ENCODE measurements around the gene IQSEC1. TPM values are rescaled to one million over a fixed set of nuclear protein-coding genes. Genes with fewer than 3 reads are reported as not detected.

IQSEC1 gene
- total RNA-seq = 11.8 and 18.2 TPM in 2 replicates
- 4.3 and 5.9 TPM in 2 replicates for polyA plus RNA-seq
- 9.8 and 12.6 TPM in 2 replicates for polyA plus RNA-seq (2012)
- polyA minus RNA-seq (ENCODE audit: low replicate concordance) = 13.0 and 14.1 TPM in 2 replicates

DNA sequence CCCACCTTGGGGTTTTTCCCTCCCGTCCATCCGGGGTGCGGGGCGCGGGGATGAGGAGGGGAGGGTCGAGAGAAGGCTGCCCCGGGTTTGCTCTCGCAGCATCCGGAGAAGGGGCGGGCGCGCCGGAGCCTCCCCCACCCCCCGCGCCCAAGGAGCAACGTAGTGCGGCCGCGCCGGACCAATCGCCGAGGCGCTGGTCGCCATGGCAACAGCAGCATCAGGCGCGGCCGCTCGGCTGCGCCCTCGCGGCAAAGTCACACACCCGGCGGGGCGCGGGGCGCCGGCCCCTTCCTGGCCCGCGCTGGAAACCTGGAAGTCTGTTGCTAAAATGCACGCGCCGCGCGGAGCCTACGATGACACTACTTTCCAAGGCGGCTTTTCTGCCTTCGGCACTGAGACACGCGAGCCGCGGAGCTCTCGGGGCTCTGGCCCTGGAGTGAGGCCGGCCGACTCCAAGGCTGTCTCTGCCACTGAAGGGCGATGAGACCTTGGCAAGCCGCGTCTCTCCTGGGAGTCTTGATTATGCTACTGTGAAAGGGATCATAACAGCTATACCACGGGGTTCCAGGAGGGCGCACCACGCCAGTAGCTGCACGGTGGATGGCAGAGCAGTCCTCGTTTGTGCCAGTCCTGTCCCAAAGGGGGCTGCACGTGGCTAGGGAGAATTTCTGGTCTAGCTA is at the start of gene IQSEC1:
Gene IQSEC1, minus strand, starts transcription at position 104 of the 680 bp plus-strand sequence. CDS start 415 bp downstream, outside the sequence.
- Histone ChIP-seq H2AFZ (ENCODE audit: low read length) (no peak within 1 kb of the TSS), H3K4me2 (ENCODE audit: extremely low read depth, insufficient read depth, low read length) (no peak within 1 kb of the TSS), H3K79me2 (ENCODE audit: control insufficient read depth, insufficient read depth, low read length) (no peaks in the 10 kb centered on the region), H3K9ac (ENCODE audit: insufficient read depth, low read length) (no peak within 1 kb of the TSS), H3K36me3 (ENCODE audit: control insufficient read depth, insufficient read depth, low read length) (no peaks in the 10 kb centered on the region), H3K9me3 (ENCODE audit: control insufficient read depth, insufficient read depth, low read depth, low read length) (no peaks in the 10 kb centered on the region), H3K27me3 (ENCODE audit: control insufficient read depth, insufficient read depth, low read length) (peaks cover 22% of the 10 kb centered on the region), H3K4me1 (ENCODE audit: control insufficient read depth, extremely low read depth, insufficient read depth, low read length) (no peaks in the 10 kb centered on the region), H3K27ac (ENCODE audit: insufficient read depth, low read length) (no peak within 1 kb of the TSS), H3K4me3 (replicated peaks in 1 of 4; ENCODE audit: control extremely low read depth in 1 of 4, insufficient read depth in 1 of 4, low read depth in 3 of 4, low read length in 4 of 4) (no peak within 1 kb of the TSS), H4K20me1 (ENCODE audit: control insufficient read depth, extremely low read depth, insufficient read depth, low read length) (no peaks in the 10 kb centered on the region)
- TF ChIP-seq, protein P1, sequence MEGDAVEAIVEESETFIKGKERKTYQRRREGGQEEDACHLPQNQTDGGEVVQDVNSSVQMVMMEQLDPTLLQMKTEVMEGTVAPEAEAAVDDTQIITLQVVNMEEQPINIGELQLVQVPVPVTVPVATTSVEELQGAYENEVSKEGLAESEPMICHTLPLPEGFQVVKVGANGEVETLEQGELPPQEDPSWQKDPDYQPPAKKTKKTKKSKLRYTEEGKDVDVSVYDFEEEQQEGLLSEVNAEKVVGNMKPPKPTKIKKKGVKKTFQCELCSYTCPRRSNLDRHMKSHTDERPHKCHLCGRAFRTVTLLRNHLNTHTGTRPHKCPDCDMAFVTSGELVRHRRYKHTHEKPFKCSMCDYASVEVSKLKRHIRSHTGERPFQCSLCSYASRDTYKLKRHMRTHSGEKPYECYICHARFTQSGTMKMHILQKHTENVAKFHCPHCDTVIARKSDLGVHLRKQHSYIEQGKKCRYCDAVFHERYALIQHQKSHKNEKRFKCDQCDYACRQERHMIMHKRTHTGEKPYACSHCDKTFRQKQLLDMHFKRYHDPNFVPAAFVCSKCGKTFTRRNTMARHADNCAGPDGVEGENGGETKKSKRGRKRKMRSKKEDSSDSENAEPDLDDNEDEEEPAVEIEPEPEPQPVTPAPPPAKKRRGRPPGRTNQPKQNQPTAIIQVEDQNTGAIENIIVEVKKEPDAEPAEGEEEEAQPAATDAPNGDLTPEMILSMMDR (conservative IDR thresholded peaks at IDR 0.05 in 1 of 2, IDR thresholded peaks at IDR 0.05 in 1 of 2; ENCODE audit: low read depth in 1 of 2, low read length in 2 of 2) = no peak
- TF ChIP-seq EZH2 (IDR thresholded peaks at IDR 0.05; ENCODE audit: low read length, missing control alignments) = peak; percentile 57
- DNase-seq (ENCODE audit: low read depth in 2 of 2) = peak; percentile 9 to 25

DNA sequence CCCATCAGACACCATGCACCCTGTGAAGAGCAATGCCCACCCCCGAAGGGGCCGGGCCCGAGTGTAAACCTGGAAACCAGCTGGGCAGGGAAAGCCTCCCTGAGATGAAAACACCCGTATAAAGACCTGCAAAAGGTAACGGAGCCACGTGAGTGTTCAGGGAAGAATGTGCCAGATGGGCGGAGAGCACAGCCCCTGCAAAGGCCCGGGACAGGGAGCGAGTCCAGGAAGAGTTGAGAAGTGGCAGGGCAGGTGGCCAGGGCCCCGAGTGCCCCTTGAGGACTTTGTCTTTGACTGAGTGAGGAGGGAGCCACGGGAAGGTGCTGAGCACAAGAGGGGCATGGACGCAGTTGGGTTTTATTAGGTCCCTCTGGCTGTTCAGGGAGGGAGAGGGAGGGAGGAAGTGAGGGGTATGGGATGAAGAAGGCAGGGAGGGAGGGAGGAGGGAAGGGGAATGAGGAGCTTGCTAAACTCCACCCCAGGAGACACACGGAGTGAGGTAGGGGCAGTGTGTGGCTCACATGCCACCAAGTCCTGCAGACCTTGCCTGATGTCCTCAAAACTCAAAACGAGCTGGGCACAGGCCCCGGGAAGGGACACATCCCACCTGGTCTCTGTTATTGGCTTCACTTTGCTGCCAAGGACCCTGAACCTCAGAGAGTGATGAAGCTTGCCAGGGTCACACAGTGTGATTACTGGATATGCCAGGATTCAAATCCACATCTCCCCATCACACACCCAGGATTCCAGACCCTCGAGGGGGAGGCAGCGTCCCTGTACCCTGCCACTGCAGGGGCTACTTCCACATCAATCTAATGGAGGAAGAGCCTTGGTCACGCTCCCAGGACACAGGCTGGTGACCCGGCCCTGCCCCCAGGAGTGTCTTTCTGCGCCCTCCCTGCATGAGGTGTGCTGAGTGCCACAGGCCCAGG is 49.1 kb upstream of the IQSEC1 start:
- Histone ChIP-seq H3K4me2 (ENCODE audit: extremely low read depth, insufficient read depth, low read length) (no peak overlapping the region), H4K20me1 (ENCODE audit: control insufficient read depth, extremely low read depth, insufficient read depth, low read length) (no peaks in the 10 kb centered on the region), H3K4me1 (ENCODE audit: control insufficient read depth, extremely low read depth, insufficient read depth, low read length) (no peaks in the 10 kb centered on the region), H3K9ac (ENCODE audit: insufficient read depth, low read length) (no peak overlapping the region), H3K79me2 (ENCODE audit: control insufficient read depth, insufficient read depth, low read length) (no peaks in the 10 kb centered on the region), H3K4me3 (replicated peaks in 1 of 4; ENCODE audit: control extremely low read depth in 1 of 4, insufficient read depth in 1 of 4, low read depth in 3 of 4, low read length in 4 of 4) (no peak overlapping the region), H3K36me3 (ENCODE audit: control insufficient read depth, insufficient read depth, low read length) (no peaks in the 10 kb centered on the region), H2AFZ (ENCODE audit: low read length) (no peak overlapping the region), H3K27me3 (ENCODE audit: control insufficient read depth, insufficient read depth, low read length) (no peaks in the 10 kb centered on the region), H3K27ac (ENCODE audit: insufficient read depth, low read length) (no peak overlapping the region), H3K9me3 (ENCODE audit: control insufficient read depth, insufficient read depth, low read depth, low read length) (no peaks in the 10 kb centered on the region)
- no peak for TF ChIP-seq EZH2 (IDR thresholded peaks at IDR 0.05; ENCODE audit: low read length, missing control alignments)
- TF ChIP-seq, protein P1 (conservative IDR thresholded peaks at IDR 0.05 in 1 of 2, IDR thresholded peaks at IDR 0.05 in 1 of 2; ENCODE audit: low read depth in 1 of 2, low read length in 2 of 2) = no peak
- no peak for DNase-seq (ENCODE audit: low read depth in 2 of 2)

DNA sequence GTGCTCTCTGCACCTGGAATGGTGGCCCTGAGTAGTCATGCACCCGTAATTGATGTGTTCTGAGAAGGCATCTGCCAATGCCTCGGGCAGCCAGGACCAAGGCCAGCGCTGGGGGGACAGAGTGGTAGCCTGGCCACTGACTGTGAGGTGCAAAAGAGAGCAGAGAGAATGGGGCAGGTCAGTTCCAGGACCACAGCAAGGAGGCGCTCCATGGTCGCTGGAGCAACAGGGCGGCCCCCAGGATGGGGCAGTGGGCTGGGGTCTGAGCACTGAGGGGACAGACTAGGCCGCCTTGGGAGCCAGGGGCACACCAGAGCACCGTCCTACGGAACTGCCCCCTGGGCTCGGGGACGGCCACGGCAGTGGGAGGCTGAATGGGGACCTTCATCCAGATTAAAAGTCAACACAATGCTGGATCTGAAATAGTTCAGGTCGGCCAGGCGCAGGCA is 48.3 kb upstream of the IQSEC1 start:
- Histone ChIP-seq H3K4me3 (replicated peaks in 1 of 4; ENCODE audit: control extremely low read depth in 1 of 4, insufficient read depth in 1 of 4, low read depth in 3 of 4, low read length in 4 of 4) (no peak overlapping the region), H3K4me2 (ENCODE audit: extremely low read depth, insufficient read depth, low read length) (no peak overlapping the region), H3K9me3 (ENCODE audit: control insufficient read depth, insufficient read depth, low read depth, low read length) (no peaks in the 10 kb centered on the region), H4K20me1 (ENCODE audit: control insufficient read depth, extremely low read depth, insufficient read depth, low read length) (no peaks in the 10 kb centered on the region), H3K9ac (ENCODE audit: insufficient read depth, low read length) (no peak overlapping the region), H3K4me1 (ENCODE audit: control insufficient read depth, extremely low read depth, insufficient read depth, low read length) (no peaks in the 10 kb centered on the region), H3K27me3 (ENCODE audit: control insufficient read depth, insufficient read depth, low read length) (no peaks in the 10 kb centered on the region), H3K27ac (ENCODE audit: insufficient read depth, low read length) (no peak overlapping the region), H2AFZ (ENCODE audit: low read length) (no peak overlapping the region), H3K36me3 (ENCODE audit: control insufficient read depth, insufficient read depth, low read length) (no peaks in the 10 kb centered on the region), H3K79me2 (ENCODE audit: control insufficient read depth, insufficient read depth, low read length) (no peaks in the 10 kb centered on the region)
- no peak for DNase-seq (ENCODE audit: low read depth in 2 of 2)
- TF ChIP-seq, protein P1 (conservative IDR thresholded peaks at IDR 0.05 in 1 of 2, IDR thresholded peaks at IDR 0.05 in 1 of 2; ENCODE audit: low read depth in 1 of 2, low read length in 2 of 2) = no peak
- no peak for TF ChIP-seq EZH2 (IDR thresholded peaks at IDR 0.05; ENCODE audit: low read length, missing control alignments)
